GM19351 (cell line): ENCODE measurements around the gene ANTXR2.

Source experiments
- ATAC-seq: cut with Tn5 transposase; IDR thresholded peaks from one replicate; pipeline ENCODE4 v1.9.1; 2021; ENCODE audit warnings: mild to moderate bottlenecking, moderate library complexity; ENCODE audit not compliant: unreplicated experiment

ANTXR2 gene

DNA sequence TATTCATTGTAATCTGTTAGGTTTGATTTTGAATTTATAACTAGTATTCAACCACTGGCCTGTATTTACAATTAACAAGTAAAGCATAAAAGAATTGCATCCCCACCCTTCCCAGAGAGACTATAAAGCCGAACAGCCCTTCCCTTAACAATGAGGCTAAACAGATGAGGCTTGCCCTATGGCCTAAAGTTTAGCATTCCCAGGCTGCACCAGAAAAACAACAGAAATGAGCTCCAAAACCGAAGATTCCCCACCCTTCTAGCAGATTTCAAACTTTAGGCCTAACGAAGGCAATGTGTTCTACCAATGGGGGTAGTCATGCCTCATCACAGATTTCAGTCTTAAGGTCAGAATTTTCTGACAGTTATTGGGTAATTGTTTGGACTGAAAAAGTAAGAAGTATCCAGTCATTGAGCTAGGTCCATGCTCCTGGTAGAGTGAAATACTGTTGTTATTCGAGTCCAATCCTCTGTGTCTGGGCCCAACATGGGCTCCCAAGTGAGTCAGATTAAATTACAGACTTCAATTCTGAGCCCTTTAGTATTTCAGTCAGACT is 197.6 kb downstream of the ANTXR2 start:
- no peak for ATAC-seq

GRCh38 chr4:79874197-79874596 is 198.8 kb downstream of the ANTXR2 start:
- ATAC-seq: no peak

GRCh38 chr4:79872738-79873137 is 200.3 kb downstream of the ANTXR2 start:
- no peak for ATAC-seq

- no peak for ATAC-seq
Observed at GRCh38 chr4:79871961-79872360, 201.1 kb downstream of the ANTXR2 start.

DNA sequence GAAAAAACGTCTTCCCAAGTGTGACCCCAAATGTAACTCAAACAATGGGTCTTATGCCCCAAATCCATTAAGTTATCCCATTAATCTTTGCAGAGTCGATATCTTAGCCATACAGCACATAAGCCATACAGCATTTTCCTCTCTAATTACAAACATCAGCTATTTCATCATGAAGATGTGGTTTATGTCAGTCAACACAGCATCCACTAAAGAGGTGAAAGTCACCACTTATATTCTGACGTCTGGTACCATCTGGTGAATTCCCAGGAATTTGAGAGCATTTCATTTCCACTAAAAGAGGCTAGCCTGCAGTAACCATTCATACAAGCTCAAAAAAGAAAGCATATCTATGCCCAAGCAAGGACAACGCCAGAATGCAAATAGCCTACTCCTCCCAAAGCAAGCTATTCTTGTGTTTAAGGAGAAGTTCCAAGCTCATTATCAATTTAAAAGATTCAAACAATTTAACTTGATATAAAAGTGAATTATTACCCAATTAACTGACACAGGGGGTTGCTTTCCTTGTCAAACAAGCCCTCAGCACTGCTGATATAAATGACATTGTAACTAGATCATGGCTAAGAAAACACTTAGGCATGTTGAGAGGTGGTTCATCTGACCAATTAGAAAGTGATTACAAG is 203.3 kb downstream of the ANTXR2 start:
- no peak for ATAC-seq

GRCh38 chr4:79865201-79865597 is 207.8 kb downstream of the ANTXR2 start:
- ATAC-seq: no peak

DNA sequence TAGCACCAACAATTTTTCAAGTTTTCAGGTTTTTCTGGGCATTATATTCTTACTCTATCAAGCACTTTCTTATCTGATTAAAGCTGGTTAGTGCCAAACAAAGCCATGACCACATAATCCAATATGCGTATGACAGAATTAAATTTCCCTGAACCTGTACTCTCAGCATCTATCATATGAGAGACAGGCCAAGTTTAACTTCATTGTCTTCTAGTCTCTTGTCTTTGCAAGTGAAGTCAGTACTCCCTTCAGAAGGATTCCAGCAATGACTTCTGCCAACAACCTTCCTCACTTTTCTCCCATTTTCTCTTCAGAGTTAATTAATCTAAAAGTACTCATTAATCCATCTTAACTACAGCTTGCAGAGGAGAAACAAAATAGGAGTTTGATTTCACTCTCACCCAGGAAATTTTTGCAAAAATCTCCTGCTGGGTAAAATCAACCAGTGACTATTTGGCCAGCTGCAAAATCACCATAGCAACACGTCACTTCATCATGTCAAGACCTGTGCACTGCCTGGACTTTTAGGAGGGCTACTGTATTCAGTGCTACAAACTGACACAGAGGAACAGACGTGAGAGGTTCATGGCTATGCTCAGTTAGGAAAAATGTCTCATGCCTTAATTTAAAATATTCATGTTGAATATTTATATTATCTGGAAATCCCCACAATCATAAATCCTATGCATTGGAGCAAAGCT is 208.4 kb downstream of the ANTXR2 start:
- ATAC-seq: no peak

GRCh38 chr4:79863333-79863732 is 209.7 kb downstream of the ANTXR2 start:
- no peak for ATAC-seq

- ATAC-seq: no peak
Observed at GRCh38 chr4:79862821-79863220, 210.2 kb downstream of the ANTXR2 start.

GRCh38 chr4:79857811-79858210 is 215.2 kb downstream of the ANTXR2 start:
- ATAC-seq: no peak

DNA sequence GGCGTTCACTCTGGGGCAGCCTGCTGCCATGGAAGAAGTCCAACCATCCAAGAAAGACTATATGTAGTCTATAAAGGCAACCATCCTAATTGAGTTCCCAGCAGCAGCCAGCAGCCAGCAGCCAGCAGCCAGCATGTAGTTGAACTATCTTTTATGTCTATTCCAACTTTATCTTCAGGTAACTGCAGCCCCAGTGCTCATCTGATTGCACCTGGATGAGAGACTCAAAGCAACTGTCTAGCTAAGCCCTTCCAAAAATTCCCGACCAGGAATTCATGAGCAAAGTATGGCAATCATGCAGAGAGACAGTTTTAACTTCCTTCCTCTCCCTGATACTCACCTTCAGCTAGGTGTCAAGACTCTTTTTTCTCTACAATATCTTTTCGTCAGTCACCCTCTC is 216.8 kb downstream of the ANTXR2 start:
- ATAC-seq: no peak

DNA sequence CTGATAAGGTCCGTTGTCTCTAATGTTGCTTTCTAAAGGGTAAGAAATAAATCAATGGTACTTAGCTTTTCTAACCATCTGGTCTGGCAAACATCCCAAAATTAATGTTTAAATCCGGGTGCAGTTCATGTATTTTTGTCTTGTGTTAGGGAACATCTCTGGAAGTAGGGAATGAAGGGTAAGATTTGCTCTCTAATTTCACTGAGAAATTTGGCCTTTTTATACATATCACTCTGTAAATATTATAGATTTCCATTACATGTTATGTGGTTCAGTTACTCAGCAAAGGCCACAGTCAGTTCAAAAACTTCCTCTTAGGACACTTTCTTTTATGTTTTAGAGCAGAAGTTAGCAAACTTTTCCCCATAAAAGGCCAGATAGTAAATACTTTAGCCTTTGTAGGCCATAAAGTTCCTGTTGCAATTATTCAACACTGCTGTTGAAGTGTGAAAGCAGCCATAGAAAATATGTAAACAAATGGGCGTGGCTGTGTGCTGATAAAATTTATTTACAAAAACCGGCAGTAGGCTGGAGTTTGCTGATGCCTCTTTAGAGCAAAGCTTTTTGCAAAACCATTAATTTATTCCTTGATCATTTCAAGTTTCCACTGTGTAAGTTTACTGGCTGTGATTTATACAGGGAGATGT is 218.1 kb downstream of the ANTXR2 start:
- ATAC-seq: no peak

DNA sequence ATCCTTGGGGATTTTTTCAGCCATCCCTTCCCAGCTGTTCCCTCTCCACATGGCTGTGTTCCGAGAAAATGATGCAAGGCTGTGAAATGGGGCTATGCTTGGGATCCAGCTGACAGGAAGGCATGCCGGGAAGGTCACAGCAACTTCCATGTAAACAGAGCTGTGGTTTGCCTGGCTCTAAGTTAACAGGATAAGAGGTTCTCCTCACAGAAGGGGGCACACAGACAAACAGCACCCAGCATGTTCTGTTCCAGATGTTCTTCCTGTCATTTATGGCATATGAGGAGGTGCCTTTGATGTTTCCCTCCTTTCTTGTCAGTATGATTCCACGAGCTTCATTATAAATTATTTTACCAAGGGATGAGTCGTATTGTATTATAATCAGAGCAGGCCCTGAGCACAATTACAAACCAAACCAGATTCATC is 220.7 kb downstream of the ANTXR2 start:
- ATAC-seq: no peak

GRCh38 chr4:79851625-79852304 is 221.3 kb downstream of the ANTXR2 start:
- no peak for ATAC-seq
